Choroid plexus epithelial cell (primary cell): ENCODE results near the gene ATCAY.

ENCODE experiments used
- DNase-seq: peaks from one replicate; pipeline ENCODE4 v3.0.0-alpha.2; 2010; ENCODE audit warnings: low read depth
- H3K4me3 ChIP-seq: 2 replicates; pipeline ENCODE4 v1.5.1; 2011; ENCODE audit warnings: low read depth, mild to moderate bottlenecking, control low read depth, low read length, moderate library complexity
- TF ChIP-seq, protein P1 (sequence below): conservative IDR thresholded peaks from 2 replicates; pipeline ENCODE4 v1.5.1; 2011; ENCODE audit warnings: low read depth, mild to moderate bottlenecking, control low read depth, inconsistent platforms, low read length, moderate library complexity

Gene ATCAY

DNA sequence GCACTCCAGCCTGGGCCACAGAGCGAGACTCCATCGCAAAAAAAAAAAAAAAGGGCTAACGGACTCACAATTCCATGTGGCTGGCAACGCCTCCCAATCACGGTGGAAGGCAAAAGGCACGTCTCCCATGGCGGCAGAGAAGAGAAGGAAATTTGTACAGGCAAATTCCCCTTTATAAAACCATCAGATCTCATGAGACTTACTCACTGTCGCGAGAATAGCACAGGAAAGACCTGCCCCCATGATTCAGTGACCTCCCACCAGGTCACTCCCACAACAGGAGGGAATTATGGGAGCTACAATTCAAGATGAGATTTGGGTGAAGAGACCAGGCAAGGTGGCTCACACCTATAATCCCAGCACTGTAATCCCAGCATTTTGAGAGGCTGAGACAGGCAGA is 33.7 kb downstream of the ATCAY start:
- TF ChIP-seq, protein P1, sequence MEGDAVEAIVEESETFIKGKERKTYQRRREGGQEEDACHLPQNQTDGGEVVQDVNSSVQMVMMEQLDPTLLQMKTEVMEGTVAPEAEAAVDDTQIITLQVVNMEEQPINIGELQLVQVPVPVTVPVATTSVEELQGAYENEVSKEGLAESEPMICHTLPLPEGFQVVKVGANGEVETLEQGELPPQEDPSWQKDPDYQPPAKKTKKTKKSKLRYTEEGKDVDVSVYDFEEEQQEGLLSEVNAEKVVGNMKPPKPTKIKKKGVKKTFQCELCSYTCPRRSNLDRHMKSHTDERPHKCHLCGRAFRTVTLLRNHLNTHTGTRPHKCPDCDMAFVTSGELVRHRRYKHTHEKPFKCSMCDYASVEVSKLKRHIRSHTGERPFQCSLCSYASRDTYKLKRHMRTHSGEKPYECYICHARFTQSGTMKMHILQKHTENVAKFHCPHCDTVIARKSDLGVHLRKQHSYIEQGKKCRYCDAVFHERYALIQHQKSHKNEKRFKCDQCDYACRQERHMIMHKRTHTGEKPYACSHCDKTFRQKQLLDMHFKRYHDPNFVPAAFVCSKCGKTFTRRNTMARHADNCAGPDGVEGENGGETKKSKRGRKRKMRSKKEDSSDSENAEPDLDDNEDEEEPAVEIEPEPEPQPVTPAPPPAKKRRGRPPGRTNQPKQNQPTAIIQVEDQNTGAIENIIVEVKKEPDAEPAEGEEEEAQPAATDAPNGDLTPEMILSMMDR: no peak
- no peak overlapping the region for H3K4me3 ChIP-seq
- DNase-seq: no peak

DNA sequence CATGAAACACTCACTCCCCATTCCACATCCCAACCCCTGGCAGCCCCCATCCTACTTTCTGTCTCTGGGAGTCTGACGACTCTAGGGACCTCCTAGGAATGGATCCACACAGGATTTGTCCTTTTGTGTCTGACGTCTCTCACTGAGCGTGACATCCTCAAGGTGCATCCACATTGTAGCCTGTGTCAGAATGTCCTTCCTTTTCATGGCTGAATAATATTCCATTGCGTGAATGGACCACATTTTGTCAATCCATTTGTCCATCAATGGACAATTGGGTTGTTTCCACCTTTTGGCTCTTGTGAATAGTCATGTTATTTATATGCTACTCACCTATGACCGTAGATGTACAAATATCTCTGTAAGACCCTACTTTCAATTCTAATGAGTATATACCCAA is 35.5 kb downstream of the ATCAY start:
- TF ChIP-seq, protein P1: no peak
- no peak for DNase-seq
- no peak overlapping the region for H3K4me3 ChIP-seq

DNA sequence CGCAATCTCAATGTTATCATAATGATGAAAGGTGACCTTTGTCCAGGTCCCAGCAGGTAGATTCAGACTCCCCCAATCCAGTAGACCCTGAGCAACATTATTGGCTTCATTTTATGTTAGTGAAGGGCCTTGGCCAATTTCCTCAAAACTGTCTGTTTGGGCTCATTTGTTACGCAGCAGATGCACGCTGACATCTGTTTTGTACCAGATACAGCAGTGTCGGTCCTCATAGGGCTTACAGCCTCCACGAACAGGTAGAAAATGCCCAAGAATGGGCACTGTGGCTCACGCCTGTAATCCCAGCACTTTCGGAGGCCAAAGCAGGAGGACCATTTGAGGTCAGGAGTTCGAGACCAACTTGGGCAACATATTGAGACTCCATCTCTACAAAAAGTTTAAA is 39.3 kb downstream of the ATCAY start:
- TF ChIP-seq, protein P1: no peak
- no peak for DNase-seq
- no peak overlapping the region for H3K4me3 ChIP-seq

DNA sequence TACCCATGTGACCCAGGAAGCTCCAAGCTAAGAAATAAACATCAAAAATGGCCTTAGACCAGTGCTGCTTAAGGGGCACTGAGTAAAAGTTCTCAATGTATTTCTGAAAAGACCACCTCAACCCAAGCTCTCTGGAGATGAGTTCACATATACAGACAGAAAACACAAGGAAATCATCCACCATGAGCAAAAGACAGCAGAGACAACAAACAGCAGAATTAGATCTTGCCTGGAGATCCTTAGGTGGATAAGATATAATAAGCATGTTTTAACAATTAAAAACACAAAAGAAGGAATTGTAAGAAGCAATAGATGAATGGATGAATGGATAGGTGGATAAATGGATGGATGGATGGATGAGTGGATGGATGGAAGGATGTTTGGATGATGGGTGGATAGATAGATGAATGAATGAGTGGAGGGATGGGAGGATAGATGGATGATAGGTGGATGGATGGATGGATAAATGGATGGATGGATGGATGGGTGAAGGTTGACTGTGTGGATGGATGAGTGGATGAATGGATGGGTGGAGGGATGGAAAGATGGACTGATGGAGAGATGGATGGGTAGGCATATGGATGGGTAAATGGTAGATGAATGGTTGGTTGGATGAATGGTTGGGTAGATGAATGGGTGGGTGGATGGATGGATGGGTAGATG is 42.7 kb downstream of the ATCAY start:
- H3K4me3 ChIP-seq: no peak overlapping the region
- TF ChIP-seq, protein P1: no peak
- no peak for DNase-seq

DNA sequence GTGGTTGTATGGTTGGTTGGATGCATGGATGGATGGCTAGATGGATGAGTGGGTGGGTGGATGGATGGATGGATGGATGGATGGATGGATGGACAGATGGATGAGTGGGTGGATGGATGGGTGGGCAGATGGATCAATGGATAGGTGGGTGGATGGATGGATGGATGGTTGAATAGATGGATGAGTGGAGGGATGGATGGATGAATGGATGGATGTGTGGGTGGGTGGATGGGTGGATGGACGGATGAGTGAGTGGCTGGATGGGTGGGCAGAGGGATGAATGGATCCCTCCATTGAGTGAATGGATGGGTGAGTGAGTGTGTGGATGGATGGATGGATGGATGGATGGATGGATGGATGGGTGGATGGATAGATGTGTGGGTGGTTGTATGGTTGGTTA is 43.4 kb downstream of the ATCAY start:
- TF ChIP-seq, protein P1: no peak
- DNase-seq: no peak
- no peak overlapping the region for H3K4me3 ChIP-seq

DNA sequence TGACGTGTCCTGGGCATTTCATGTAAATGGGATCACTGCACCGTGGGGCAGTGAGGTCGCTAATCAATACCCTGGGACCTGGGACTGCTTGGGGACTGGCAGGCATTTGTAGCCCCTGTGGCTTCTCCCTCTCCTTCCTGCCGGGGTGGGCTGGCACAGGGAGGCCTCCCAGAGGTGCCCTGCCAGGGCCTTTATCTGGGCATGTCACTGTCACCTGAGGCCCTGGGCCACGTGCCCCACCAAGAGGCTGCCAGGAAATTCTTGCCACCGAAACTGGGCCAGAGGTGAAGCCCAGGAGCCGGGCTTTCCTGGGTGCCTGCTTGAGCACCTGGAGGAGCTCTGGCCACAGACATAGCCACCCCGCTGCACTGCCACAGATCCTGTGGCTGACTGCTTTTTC is 50.6 kb downstream of the ATCAY start:
- TF ChIP-seq, protein P1: no peak
- no peak for DNase-seq
- H3K4me3 ChIP-seq: no peak overlapping the region

DNA sequence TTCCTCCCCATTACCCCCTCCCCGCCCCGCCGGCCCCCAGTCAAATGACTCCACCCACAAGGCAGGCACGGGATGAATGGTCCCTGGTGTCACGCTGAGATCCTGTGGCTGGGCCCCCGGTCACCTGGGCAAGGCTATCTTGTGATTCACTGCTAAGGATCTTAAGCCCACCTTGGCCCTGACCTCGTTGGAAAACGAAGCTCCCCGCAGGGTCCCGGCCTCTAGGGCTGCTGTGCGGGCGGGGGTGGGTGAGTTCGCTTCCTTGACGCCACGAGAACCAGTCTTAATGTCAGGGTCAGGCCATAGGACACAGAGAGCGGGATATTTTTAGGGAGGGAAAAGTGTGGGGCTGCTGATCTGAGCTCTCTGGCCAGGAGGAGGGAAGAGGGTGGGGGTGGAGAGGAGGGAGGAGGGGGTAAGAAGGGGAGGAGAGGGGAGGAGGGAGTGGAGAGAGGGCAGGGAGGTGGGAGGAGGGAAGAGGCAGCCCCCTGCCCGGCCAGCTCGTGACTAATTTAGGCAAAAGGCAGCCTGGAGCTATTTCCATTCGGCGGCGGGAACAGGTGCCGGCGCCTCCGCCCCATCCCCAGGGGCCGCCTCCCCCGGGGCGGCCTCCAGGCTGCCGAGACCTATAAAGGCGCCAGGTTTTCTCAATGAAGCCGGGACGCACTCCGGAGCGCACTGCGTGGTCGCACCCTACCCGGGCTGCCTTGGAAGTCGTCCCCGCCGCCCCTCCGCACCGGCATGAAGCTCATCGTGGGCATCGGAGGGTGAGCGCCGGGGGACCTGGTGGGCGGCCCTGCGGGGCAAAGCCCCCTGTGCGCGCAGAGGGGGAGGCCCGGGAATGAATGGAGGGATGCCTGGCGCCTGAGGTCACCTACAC is 52.7 kb downstream of the ATCAY start, which contains the start of gene NMRK2:
Gene NMRK2 (plus strand): TSS at position 139 of the 880 bp plus-strand sequence. CDS start 603 bp downstream, at position 742.
- no peak within 1 kb of the TSS for H3K4me3 ChIP-seq
- no peak for DNase-seq
- TF ChIP-seq, protein P1: no peak
